K562 (cell line): Measurements from ENCODE around the gene RIPOR2. TPM values are rescaled to one million over a fixed set of nuclear protein-coding genes. Genes with fewer than 3 reads are reported as not detected.

Source experiments
- ATF1 ChIP-seq, 2 experiments: fragments of 450-650 bp in 1 of 2; IDR thresholded peaks; 2 replicates each; pipeline ENCODE4 v1.6.1; 2016; ENCODE audit warnings: missing compliant biosample characterization in 1 of 2, missing genetic modification characterization in 1 of 2
- ATF7 ChIP-seq: fragments of 450-650 bp; IDR thresholded peaks from 2 replicates; pipeline ENCODE4 v1.7.1; 2014; ENCODE audit warnings: mild to moderate bottlenecking, moderate library complexity
- BRCA1 ChIP-seq, 2 experiments: fragments of 450-650 bp in 1 of 2; sonication (generic) in 1 of 2; formaldehyde crosslinking in 1 of 2; IDR thresholded peaks; 2 replicates each; pipeline versions ENCODE4 v1.5.0 to v1.6.1; 2017 to 2020; ENCODE audit warnings: mild to moderate bottlenecking in 1 of 2, missing genetic modification reagents in 1 of 2
- DLX4 ChIP-seq: fragments of 250-450 bp; sonication (Bioruptor Pico); IDR thresholded peaks from 2 replicates; pipeline ENCODE4 v1.6.1; 2021; ENCODE audit warnings: mild to moderate bottlenecking
- FOXM1 ChIP-seq, 2 experiments: fragments of 450-650 bp in 1 of 2; sonication (generic) in 1 of 2; formaldehyde crosslinking in 1 of 2; IDR thresholded peaks; 2 replicates each; pipeline versions ENCODE4 v1.6.1 to v1.9.0; 2017 to 2022; ENCODE audit warnings: low read depth in 2 of 2, mild to moderate bottlenecking in 2 of 2, missing genetic modification reagents in 1 of 2, moderate library complexity in 1 of 2
- ILK ChIP-seq: fragments of 450-650 bp; IDR thresholded peaks from 2 replicates; pipeline ENCODE4 v1.6.1; 2016; ENCODE audit warnings: missing genetic modification characterization, low read depth, mild to moderate bottlenecking, missing compliant biosample characterization, moderate library complexity, borderline replicate concordance
- MYC ChIP-seq, 2 experiments: fragments of 250-450 bp in 1 of 2; sonication (Bioruptor Pico) in 1 of 2; IDR thresholded peaks; 2 replicates each; pipeline versions ENCODE4 v1.5.1 to v1.6.1; 2012 to 2021; ENCODE audit warnings: low read depth in 2 of 2, borderline replicate concordance in 1 of 2, improper control_type of control experiment in 1 of 2, low read length in 1 of 2, mild to moderate bottlenecking in 1 of 2, moderate library complexity in 1 of 2
- PHTF2 ChIP-seq: fragments of 250-450 bp; sonication (Bioruptor Pico); IDR thresholded peaks from 2 replicates; pipeline ENCODE4 v1.5.0; 2021; ENCODE audit warnings: mild to moderate bottlenecking
- POLR2B ChIP-seq: fragments of 450-650 bp; IDR thresholded peaks from 2 replicates; pipeline ENCODE4 v1.6.1; 2018; ENCODE audit warnings: low read depth; ENCODE audit not compliant: partially characterized antibody
- RUNX1 ChIP-seq: sonication (generic); IDR thresholded peaks from 2 replicates; pipeline ENCODE4 v1.6.1; 2016; ENCODE audit warnings: antibody characterized with exemption, low read depth
- SP2 ChIP-seq: IDR thresholded peaks from 2 replicates; pipeline ENCODE4 v1.6.1; 2011; ENCODE audit warnings: mild to moderate bottlenecking, low read depth, low read length, moderate library complexity; ENCODE audit not compliant: poor library complexity, severe bottlenecking; ENCODE audit errors: extremely low read depth
- TFAM ChIP-seq: fragments of 250-450 bp; sonication (Bioruptor Pico); conservative IDR thresholded peaks from 2 replicates; pipeline ENCODE4 v1.5.0; 2021; ENCODE audit warnings: mild to moderate bottlenecking, moderate library complexity
- ZNF699 ChIP-seq: fragments of 250-450 bp; sonication (Bioruptor Pico); IDR thresholded peaks from 2 replicates; pipeline ENCODE4 v1.8.0; 2021; ENCODE audit warnings: mild to moderate bottlenecking, moderate library complexity; ENCODE audit not compliant: insufficient replicate concordance
- ZNF77 ChIP-seq: fragments of 250-450 bp; sonication (Bioruptor Pico); IDR thresholded peaks from 2 replicates; pipeline ENCODE4 v1.5.0; 2020
- polyA plus RNA-seq, 8 experiments: library from polyadenylated mRNA; depleted of rRNA in 4 of 8; stranded (reverse) in 5 of 8; unstranded in 3 of 8; fragments of >200 nt; fragmentation: Nextera tagmentation in 2 of 8; fragmentation: Illumina TruSeq in 1 of 8; extraction: Ambion mirVana in 2 of 8; extraction: Trizol in 1 of 8; gene quantifications; 2 replicates each; pipeline versions ENCODE4 v1.2.1 to v1.2.3, GENCODE V29; 2011 to 2014; ENCODE audit warnings: inconsistent platforms in 1 of 8, missing spikeins in 1 of 8
- total RNA-seq, 7 experiments: library from RNA; depleted of rRNA in 6 of 7; stranded (reverse); fragments of >200 nt in 6 of 7; fragmentation: Illumina TruSeq in 2 of 7; extraction: Trizol in 2 of 7; gene quantifications; 2 replicates each; pipeline versions ENCODE4 v1.2.1 to v1.2.3, GENCODE V29; 2011 to 2021; ENCODE audit warnings: low replicate concordance in 1 of 7
- TF ChIP-seq, protein P1 (sequence below): sonication (generic); formaldehyde crosslinking; IDR thresholded peaks from 2 replicates; pipeline ENCODE4 v1.4.0; 2020; ENCODE audit warnings: mild to moderate bottlenecking, missing genetic modification reagents
- TF ChIP-seq, protein P2 (sequence below): fragments of 250-450 bp; sonication (Bioruptor Pico); IDR thresholded peaks from 2 replicates; pipeline ENCODE4 v1.8.0; 2022; ENCODE audit warnings: inconsistent platforms
- TF ChIP-seq, protein P3 (sequence below): fragments of 250-450 bp; sonication (Bioruptor Pico); IDR thresholded peaks from 2 replicates; pipeline ENCODE4 v1.8.0; 2021; ENCODE audit warnings: mild to moderate bottlenecking, moderate library complexity
- TF ChIP-seq, protein P4 (sequence below): sonication (generic); formaldehyde crosslinking; IDR thresholded peaks from 2 replicates; pipeline ENCODE4 v1.8.1; 2023; ENCODE audit warnings: mild to moderate bottlenecking, missing genetic modification reagents, moderate library complexity

The RIPOR2 gene
- total and polyA plus RNA-seq, 9 of the 15 experiments (the other 6 are each of a cell fraction or from before 2014, with no cell fraction given): 0.04 to 1.0 (median 0.47) TPM; not detected in 2

DNA sequence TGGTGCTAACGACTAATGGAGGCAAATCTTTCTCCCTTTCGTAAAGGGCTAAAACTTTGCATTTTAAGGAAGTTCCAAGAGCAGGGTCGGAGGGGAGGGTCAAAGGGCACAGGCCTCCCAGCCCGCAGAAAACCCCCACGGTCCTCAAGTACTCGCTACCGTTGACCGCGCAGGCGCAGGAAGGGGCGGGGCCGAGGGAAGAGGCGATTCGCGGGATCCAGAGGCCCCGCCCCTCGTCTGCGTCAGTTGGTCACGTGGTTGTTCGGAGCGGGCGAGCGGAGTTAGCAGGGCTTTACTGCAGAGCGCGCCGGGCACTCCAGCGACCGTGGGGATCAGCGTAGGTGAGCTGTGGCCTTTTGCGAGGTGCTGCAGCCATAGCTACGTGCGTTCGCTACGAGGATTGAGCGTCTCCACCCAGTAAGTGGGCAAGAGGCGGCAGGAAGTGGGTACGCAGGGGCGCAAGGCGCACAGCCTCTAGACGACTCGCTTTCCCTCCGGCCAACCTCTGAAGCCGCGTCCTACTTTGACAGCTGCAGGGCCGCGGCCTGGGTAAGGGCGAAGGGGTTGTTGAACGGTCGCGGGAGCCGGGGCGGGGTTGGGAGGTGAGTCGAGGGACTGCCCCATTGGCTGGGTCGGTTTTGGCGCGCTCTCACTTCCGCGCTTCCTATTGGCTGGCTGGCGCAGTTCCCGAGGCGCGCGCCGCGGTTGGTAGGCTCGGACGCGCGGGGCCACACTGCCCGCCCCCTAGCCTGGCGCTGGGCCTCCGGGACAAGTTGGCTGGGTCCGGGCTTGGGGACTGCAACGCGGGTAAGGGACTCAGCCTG lies 160.9 kb downstream of the RIPOR2 start, which contains the start of gene GMNN (continued):
- TF ChIP-seq, protein P1, sequence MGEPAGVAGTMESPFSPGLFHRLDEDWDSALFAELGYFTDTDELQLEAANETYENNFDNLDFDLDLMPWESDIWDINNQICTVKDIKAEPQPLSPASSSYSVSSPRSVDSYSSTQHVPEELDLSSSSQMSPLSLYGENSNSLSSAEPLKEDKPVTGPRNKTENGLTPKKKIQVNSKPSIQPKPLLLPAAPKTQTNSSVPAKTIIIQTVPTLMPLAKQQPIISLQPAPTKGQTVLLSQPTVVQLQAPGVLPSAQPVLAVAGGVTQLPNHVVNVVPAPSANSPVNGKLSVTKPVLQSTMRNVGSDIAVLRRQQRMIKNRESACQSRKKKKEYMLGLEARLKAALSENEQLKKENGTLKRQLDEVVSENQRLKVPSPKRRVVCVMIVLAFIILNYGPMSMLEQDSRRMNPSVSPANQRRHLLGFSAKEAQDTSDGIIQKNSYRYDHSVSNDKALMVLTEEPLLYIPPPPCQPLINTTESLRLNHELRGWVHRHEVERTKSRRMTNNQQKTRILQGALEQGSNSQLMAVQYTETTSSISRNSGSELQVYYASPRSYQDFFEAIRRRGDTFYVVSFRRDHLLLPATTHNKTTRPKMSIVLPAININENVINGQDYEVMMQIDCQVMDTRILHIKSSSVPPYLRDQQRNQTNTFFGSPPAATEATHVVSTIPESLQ (CRISPR knock-in tag): peak; percentile 72; the same call in 1 of the 2 replicates
- TF ChIP-seq, protein P2, sequence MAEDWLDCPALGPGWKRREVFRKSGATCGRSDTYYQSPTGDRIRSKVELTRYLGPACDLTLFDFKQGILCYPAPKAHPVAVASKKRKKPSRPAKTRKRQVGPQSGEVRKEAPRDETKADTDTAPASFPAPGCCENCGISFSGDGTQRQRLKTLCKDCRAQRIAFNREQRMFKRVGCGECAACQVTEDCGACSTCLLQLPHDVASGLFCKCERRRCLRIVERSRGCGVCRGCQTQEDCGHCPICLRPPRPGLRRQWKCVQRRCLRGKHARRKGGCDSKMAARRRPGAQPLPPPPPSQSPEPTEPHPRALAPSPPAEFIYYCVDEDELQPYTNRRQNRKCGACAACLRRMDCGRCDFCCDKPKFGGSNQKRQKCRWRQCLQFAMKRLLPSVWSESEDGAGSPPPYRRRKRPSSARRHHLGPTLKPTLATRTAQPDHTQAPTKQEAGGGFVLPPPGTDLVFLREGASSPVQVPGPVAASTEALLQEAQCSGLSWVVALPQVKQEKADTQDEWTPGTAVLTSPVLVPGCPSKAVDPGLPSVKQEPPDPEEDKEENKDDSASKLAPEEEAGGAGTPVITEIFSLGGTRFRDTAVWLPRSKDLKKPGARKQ (CRISPR knock-in tag): no peak
- TF ChIP-seq BRCA1 (IDR thresholded peaks at IDR 0.05): no peak
- no peak for TF ChIP-seq BRCA1 (CRISPR knock-in tag; IDR thresholded peaks at IDR 0.05)
- no peak for TF ChIP-seq ATF1 (CRISPR knock-in tag; IDR thresholded peaks at IDR 0.05)
- peak; percentile 95 for TF ChIP-seq ATF1 (tag; IDR thresholded peaks at IDR 0.05)
- peak; percentile 87 for TF ChIP-seq MYC (IDR thresholded peaks at IDR 0.05; ENCODE audit: low read depth, low read length)
- peak; percentile 89; the same call in 1 of the 2 replicates for TF ChIP-seq MYC (CRISPR knock-in tag; IDR thresholded peaks at IDR 0.05; ENCODE audit: borderline replicate concordance, low read depth)
- TF ChIP-seq, protein P3, sequence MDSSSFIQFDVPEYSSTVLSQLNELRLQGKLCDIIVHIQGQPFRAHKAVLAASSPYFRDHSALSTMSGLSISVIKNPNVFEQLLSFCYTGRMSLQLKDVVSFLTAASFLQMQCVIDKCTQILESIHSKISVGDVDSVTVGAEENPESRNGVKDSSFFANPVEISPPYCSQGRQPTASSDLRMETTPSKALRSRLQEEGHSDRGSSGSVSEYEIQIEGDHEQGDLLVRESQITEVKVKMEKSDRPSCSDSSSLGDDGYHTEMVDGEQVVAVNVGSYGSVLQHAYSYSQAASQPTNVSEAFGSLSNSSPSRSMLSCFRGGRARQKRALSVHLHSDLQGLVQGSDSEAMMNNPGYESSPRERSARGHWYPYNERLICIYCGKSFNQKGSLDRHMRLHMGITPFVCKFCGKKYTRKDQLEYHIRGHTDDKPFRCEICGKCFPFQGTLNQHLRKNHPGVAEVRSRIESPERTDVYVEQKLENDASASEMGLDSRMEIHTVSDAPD: no peak
- TF ChIP-seq ZNF699 (CRISPR knock-in tag): no peak
- TF ChIP-seq ILK (tag): no peak
- no peak for TF ChIP-seq PHTF2 (CRISPR knock-in tag)
- TF ChIP-seq ZNF77 (CRISPR knock-in tag): no peak
- TF ChIP-seq RUNX1: no peak
- peak; percentile 96 for TF ChIP-seq POLR2B
- no peak for TF ChIP-seq DLX4
- TF ChIP-seq TFAM: no peak
- TF ChIP-seq, protein P4, sequence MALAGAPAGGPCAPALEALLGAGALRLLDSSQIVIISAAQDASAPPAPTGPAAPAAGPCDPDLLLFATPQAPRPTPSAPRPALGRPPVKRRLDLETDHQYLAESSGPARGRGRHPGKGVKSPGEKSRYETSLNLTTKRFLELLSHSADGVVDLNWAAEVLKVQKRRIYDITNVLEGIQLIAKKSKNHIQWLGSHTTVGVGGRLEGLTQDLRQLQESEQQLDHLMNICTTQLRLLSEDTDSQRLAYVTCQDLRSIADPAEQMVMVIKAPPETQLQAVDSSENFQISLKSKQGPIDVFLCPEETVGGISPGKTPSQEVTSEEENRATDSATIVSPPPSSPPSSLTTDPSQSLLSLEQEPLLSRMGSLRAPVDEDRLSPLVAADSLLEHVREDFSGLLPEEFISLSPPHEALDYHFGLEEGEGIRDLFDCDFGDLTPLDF (CRISPR knock-in tag): peak; percentile 100
- peak; percentile 62 for TF ChIP-seq SP2
- peak; percentile 81 for TF ChIP-seq ATF7
- TF ChIP-seq FOXM1 (IDR thresholded peaks at IDR 0.05; ENCODE audit: low read depth): peak; percentile 67
- peak; percentile 93 for TF ChIP-seq FOXM1 (CRISPR knock-in tag; IDR thresholded peaks at IDR 0.05; ENCODE audit: low read depth)
